KMS-11 (cell line): Measurements from ENCODE around the gene PADI1.

ENCODE experiments used
- H2AFZ ChIP-seq: fragments of 200-600 bp; sonication (generic); 2 replicates; pipeline ENCODE4 v1.6.1; 2016; ENCODE audit warnings: antibody characterized with exemption, mixed run types, low read depth
- H3K27ac ChIP-seq: fragments of 200-600 bp; sonication (generic); 2 replicates; pipeline ENCODE4 v1.6.1; 2016; ENCODE audit warnings: mild to moderate bottlenecking, mixed run types
- H3K27me3 ChIP-seq: fragments of 200-600 bp; sonication (generic); 2 replicates; pipeline ENCODE4 v1.6.1; 2017; ENCODE audit warnings: mild to moderate bottlenecking, low read depth, mixed run types, moderate library complexity; ENCODE audit not compliant: insufficient read depth
- H3K36me3 ChIP-seq: fragments of 200-600 bp; sonication (generic); 2 replicates; pipeline ENCODE4 v1.6.1; 2017; ENCODE audit warnings: mild to moderate bottlenecking, mixed run types; ENCODE audit not compliant: insufficient read depth
- H3K4me1 ChIP-seq: fragments of 200-600 bp; sonication (generic); 2 replicates; pipeline ENCODE4 v1.6.1; 2016; ENCODE audit warnings: mild to moderate bottlenecking, low read depth, mixed run types; ENCODE audit not compliant: poor library complexity, severe bottlenecking
- H3K4me2 ChIP-seq: fragments of 200-600 bp; sonication (generic); 2 replicates; pipeline ENCODE4 v1.7.0; 2016; ENCODE audit warnings: mild to moderate bottlenecking, mixed run types
- H3K4me3 ChIP-seq: fragments of 200-600 bp; sonication (generic); IDR thresholded peaks from 2 replicates; pipeline ENCODE4 v1.6.1; 2017; ENCODE audit warnings: low read depth, low read length, mixed read lengths; ENCODE audit not compliant: insufficient read depth
- H3K79me2 ChIP-seq: fragments of 200-600 bp; sonication (generic); 2 replicates; pipeline ENCODE4 v1.6.1; 2016; ENCODE audit warnings: low read depth, mixed run types; ENCODE audit not compliant: insufficient read depth
- H3K9ac ChIP-seq: fragments of 200-600 bp; sonication (generic); 2 replicates; pipeline ENCODE4 v1.6.1; 2016; ENCODE audit warnings: mild to moderate bottlenecking, mixed run types
- H4K20me1 ChIP-seq: fragments of 200-600 bp; sonication (generic); 2 replicates; pipeline ENCODE4 v1.6.1; 2016; ENCODE audit warnings: mild to moderate bottlenecking, mixed run types; ENCODE audit not compliant: insufficient read depth
- CTCF ChIP-seq: fragments of 200-600 bp; sonication (generic); conservative IDR thresholded peaks from 2 replicates; pipeline ENCODE4 v1.6.1; 2017; ENCODE audit warnings: low read depth, mild to moderate bottlenecking, antibody characterized with exemption, low read length, moderate library complexity, mixed read lengths

The PADI1 gene

GRCh38 chr1:17260264-17260663 lies 55.3 kb downstream of the PADI1 start:
- no peaks in the 10 kb centered on the region for H4K20me1 ChIP-seq
- peaks cover 49% of the 10 kb centered on the region for H3K27me3 ChIP-seq
- H2AFZ ChIP-seq = no peak overlapping the region
- no peaks in the 10 kb centered on the region for H3K36me3 ChIP-seq
- H3K27ac ChIP-seq = no peak overlapping the region
- H3K4me1 ChIP-seq = no peaks in the 10 kb centered on the region
- H3K4me2 ChIP-seq = no peak overlapping the region
- H3K9ac ChIP-seq = no peak overlapping the region
- H3K79me2 ChIP-seq = no peaks in the 10 kb centered on the region
- H3K4me3 ChIP-seq = no peak overlapping the region
- no peak for TF ChIP-seq CTCF

- no peak for TF ChIP-seq CTCF
- no peak overlapping the region for H3K27ac ChIP-seq
- H3K4me3 ChIP-seq = no peak overlapping the region
- no peaks in the 10 kb centered on the region for H3K36me3 ChIP-seq
- H4K20me1 ChIP-seq = no peaks in the 10 kb centered on the region
- H3K27me3 ChIP-seq = peaks cover 46% of the 10 kb centered on the region
- H3K4me2 ChIP-seq = no peak overlapping the region
- H3K4me1 ChIP-seq = no peaks in the 10 kb centered on the region
- H3K9ac ChIP-seq = no peak overlapping the region
- H2AFZ ChIP-seq = no peak overlapping the region
- no peaks in the 10 kb centered on the region for H3K79me2 ChIP-seq
Observed at GRCh38 chr1:17260738-17261137, 55.8 kb downstream of the PADI1 start.

- H4K20me1 ChIP-seq = no peaks in the 10 kb centered on the region
- no peak overlapping the region for H3K9ac ChIP-seq
- no peak overlapping the region for H3K4me2 ChIP-seq
- H3K27ac ChIP-seq = no peak overlapping the region
- H3K4me3 ChIP-seq = no peak overlapping the region
- H2AFZ ChIP-seq = no peak overlapping the region
- H3K27me3 ChIP-seq = peaks cover 29% of the 10 kb centered on the region; the same call in 1 of the 2 replicates
- no peaks in the 10 kb centered on the region for H3K36me3 ChIP-seq
- TF ChIP-seq CTCF = no peak
- no peaks in the 10 kb centered on the region for H3K4me1 ChIP-seq
- H3K79me2 ChIP-seq = no peaks in the 10 kb centered on the region
Observed at GRCh38 chr1:17263936-17264335, 59.0 kb downstream of the PADI1 start.

- Histone ChIP-seq H3K9ac (no peak overlapping the region), H3K27me3 (peaks cover 29% of the 10 kb centered on the region; the same call in 1 of the 2 replicates), H3K79me2 (no peaks in the 10 kb centered on the region), H3K4me2 (no peak overlapping the region), H4K20me1 (no peaks in the 10 kb centered on the region), H3K4me1 (no peaks in the 10 kb centered on the region), H3K4me3 (no peak overlapping the region), H2AFZ (no peak overlapping the region), H3K36me3 (no peaks in the 10 kb centered on the region), H3K27ac (no peak overlapping the region)
- no peak for TF ChIP-seq CTCF
Observed at GRCh38 chr1:17264470-17264869, 59.5 kb downstream of the PADI1 start.
